ENCODE measurements around the gene OR2T6.
"Not testable (repeated sequence)": the region's sequence is repeated elsewhere in the genome, so short reads cannot be mapped to it uniquely, and the experiment has no call there.

OR2T6 gene

DNA sequence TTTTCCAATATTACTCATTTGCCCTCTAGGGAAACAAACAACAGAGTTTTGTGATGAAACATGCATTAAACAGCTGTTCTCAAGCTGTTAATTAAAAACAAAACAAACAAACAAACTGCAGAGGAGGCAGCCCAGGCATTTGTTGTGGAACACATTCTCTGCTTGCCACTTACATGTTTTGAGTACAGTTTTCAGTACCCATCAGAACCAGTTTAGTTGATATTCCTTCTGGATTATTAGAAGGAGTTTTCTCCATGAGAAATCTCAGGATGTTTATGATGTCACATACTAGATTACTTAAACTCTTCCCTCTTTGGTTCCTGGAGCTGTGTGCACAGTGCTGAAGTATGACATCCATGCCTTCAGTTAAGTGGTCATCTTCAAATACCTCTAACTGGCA lies at the start of gene OR2T6:
OR2T6 (plus strand) TSS at position 301 of the 400 bp plus-strand sequence. CDS start 11,863 bp downstream, outside the sequence.
- DNase-seq = no peak

DNA sequence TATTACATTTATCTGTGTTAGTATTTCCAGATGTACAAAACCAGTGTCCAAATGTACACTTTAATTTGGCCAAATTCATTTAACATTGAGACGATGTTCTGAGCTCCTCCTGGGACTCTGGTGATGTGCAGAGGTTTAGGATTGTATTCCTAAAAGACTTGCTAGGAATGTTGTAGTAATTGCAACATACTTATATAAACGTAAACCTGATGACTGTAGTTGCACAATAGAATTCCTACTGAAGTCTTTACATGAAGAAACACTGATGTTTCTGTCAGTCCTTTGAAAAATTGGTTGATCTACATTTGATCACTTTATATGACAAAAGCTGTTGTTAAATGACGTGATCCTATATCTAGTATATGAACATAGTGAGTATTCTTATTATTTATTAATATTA lies 32.1 kb upstream of the OR2T6 start:
- DNase-seq = no peak

- DNase-seq = no peak
Observed at GRCh38 chr1:248348475-248348874, 27.1 kb upstream of the OR2T6 start, which contains the start of gene OR14C36. Gene OR14C36, plus strand, starts transcription at chr1:248348775. Its CDS starts 0 bp downstream, at chr1:248348775.

DNA sequence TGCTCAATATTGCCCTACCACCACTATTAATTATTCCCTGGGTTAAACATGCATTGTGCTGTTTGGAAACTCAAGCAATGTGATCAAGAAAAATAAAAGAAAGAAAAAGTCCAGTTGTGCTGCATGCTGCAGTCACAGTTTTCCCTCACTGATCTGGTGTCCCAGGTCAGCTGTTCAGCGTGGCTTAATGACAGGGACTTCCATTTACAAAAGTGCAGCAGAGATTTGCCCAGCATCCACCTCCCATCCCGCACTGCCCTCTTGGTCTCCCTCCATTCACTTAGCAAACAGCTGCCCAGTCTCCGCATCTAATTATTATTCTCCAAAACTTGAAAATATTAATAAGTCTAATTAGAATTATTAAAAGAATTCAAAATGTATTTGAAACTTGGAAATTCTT lies 16.1 kb upstream of the OR2T6 start:
- DNase-seq = no peak

DNA sequence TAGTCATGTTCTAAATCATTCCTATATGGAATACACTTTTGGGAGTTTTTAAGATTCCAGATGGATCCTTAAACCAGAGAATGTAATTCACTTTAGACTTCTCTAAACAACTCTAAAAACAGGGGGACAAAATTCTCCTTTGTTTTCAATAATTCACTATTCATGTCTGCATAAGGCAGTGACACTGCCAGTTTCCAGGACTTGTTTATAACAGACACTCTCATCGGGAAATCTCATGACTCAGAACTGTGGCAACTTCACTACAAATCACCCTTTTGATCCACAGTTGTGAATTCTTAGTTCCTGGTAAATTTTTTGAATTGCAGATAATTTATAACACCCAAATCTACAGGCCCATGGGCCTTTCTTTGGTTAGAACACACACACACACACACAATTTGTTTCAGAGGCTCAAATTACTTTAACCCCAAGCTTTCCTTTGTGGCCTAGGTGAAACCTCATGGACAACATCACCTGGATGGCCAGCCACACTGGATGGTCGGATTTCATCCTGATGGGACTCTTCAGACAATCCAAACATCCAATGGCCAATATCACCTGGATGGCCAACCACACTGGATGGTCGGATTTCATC lies 14.3 kb upstream of the OR2T6 start, which contains the start of gene OR2T4:
OR2T4 (plus strand) TSS at position 545 of the 595 bp plus-strand sequence; CDS start at position 545, 0 bp downstream.
- DNase-seq = no peak

DNA sequence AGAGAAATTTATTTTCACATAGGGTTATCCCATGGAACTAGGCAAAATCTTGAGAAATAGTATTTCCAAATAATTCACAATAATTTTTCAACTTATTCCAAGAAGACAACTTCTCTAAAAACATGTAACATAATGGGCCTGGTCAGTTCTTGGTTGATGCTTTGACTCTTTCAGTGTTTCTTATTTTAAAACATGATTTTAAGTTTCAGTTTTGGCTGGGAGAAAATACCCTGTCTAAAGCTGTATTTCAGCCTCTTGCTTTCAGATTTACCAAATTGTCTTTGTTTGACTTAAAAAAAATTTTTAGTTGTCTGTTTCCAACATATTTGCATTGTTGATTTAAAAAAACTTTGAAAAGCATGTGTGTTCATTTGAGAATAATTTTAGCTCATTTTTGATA lies 8.9 kb upstream of the OR2T6 start:
- no peak for DNase-seq

DNA sequence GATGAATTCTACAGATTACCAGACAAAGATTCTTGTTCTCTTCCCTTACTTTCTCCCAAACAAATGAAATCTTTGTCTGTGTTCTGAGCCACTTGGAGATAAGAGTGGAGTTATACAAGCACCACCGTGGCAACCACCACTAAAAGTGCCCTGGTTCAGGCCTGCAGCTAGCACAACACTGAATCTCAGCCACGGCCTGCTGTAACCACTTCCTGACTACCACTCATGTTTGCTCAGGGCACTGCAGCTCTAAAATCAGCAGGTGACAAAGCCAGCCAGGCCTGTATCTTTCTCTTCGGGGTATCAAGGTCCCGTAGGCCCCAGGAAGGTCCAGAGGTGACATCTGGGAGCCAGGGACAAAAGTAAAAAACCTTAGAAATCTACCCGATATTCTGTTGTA lies 3.2 kb upstream of the OR2T6 start:
- DNase-seq = no peak

- DNase-seq = no peak
Observed at GRCh38 chr1:248373761-248374160, 1.8 kb upstream of the OR2T6 start.

- no peak for DNase-seq
Observed at GRCh38 chr1:248376916-248377315, 1.4 kb downstream of the OR2T6 start.

- DNase-seq = no peak
Observed at GRCh38 chr1:248380854-248381253, 5.3 kb downstream of the OR2T6 start.

GRCh38 chr1:248388426-248388825 lies 12.9 kb downstream of the OR2T6 start:
- no peak for DNase-seq

DNA sequence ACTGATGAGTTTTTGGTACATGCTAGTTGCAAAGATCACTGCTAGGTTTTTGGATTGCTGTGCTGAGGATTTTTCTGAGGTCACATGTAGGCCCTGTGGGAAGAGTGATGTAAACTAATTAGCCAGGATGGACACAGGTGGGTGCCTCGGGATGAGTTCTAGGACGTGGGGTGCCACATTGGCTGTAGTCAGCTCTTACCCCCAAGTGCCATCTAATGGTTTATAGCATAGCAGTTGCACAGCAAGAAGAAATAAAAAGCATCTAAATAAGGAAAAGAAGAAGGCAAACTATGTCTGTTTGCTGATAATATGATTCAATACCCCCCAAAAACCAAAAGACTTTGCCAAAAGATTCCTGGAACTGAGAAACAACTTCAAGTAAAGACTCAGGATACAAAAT lies 17.5 kb downstream of the OR2T6 start:
- DNase-seq = no peak

DNA sequence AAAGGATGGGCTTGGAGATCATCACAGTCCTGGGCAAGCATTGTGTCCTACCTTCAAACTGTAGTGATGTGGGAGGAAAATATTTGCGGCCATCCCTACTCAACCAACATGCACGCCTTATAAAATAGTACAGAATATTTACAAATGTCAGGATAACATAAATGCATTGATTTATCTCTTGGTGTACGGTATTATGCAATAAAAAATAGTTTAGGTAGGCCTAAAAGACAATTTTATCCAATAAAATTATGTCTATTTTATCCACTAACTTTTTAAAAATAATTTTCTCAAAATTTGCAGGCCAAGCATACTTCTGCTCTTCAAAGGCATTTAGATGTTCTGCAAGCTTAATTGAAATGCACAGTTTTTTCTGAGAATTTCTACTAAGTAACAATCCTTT lies 27.2 kb downstream of the OR2T6 start, which contains the start of gene OR2T1:
OR2T1 (plus strand) TSS at position 301 of the 400 bp plus-strand sequence. CDS start 3,100 bp downstream, outside the sequence.
- DNase-seq = no peak

DNA sequence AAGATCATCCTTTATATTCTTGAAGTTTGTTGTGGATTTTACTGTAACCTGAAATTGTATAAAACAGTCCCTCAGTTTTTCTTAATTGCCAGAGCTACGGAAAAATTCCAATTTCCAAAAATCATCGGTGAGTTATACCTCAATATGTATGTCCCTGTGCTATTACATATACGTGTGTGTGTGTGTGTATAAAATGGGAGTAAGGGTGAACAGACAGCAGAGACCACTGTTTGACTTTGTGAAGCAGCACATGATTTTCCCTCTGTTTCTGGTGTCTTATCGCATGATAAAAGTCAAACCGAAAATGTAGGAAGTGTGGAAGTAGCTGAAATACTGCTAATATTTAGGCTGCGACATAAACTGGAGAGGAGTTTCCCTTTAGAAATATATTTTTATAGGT lies 28.5 kb downstream of the OR2T6 start:
- DNase-seq = no peak

GRCh38 chr1:248406721-248407692 lies 31.5 kb downstream of the OR2T6 start:
- no peak for DNase-seq

GRCh38 chr1:248416226-248416625 lies 40.7 kb downstream of the OR2T6 start:
- no peak for DNase-seq

GRCh38 chr1:248417854-248418253 lies 42.3 kb downstream of the OR2T6 start:
- DNase-seq = no peak

GRCh38 chr1:248421384-248421783 lies 45.8 kb downstream of the OR2T6 start:
- DNase-seq = no peak

DNA sequence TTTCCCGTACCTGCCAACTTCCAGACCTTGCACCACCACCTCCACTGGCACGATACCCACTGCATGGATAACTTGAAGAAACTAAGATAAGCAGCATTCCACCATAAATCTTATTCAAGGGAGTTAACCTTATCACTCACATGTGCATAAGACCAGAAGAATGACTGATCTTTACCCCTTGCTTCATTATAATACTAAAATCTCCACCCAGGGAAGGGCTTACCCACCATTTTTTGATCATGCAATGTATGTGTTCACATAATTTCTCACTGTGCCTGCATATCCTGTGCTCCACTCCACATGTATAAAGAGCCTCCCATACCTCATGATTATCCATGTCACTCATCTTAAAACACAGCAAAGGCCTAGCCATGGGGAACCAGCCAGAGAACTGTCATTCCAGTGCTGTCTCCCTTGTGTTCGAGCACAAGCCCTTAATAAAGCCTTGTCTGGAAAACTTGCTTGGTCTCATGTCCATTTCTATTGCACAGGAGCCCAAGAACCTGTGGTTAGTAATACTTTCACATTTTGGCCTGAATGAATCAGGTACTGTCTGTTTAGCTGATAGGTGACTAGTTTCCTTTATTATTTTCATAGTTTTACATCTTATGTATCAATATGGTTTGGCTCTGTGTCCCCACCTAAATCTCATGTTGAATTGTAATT lies 52.1 kb downstream of the OR2T6 start:
- DNase-seq = not testable (repeated sequence)

DNA sequence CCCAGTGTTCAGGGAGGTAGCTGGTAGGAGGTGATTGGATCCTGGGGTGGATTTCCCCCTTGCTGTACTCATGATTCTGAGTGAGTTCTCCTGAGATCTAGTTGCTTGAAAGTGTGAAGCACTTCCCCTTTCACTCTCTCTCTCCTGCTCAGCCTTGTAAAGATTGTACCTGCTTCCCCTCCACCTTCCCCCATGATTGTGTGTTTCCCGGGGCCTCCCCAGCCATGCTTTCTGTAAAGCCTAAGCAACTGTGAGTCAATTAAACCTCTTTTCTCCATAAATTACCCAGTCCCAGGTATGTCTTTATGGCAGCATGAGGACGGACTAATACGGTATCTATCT lies 52.6 kb downstream of the OR2T6 start:
- DNase-seq = not testable (repeated sequence)

- not testable (repeated sequence) for DNase-seq
Observed at GRCh38 chr1:248431683-248432082, 56.1 kb downstream of the OR2T6 start.

DNA sequence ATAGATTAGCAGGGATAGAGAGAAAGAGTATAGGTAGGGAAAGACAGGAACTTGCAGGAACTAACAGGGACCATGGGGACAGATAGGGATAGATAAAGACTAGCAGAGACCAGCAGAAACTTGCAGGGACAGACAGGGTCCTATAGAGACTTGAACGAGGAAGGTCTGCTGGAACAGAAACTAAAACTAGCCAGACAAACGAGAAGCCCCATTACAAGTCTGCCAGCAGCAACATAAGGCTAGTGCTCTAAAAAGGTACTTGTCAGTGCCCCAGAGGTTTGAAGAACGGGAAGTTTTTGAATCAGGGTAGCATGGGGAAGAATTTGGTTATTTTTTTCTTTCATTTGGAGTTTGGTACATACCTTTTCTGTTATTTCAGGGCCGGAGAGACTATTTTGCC lies 56.7 kb downstream of the OR2T6 start:
- DNase-seq = not testable (repeated sequence)

- DNase-seq = not testable (repeated sequence)
Observed at GRCh38 chr1:248433811-248434415, 58.4 kb downstream of the OR2T6 start.

All from amniotic stem cell (primary cell).